DOHH2 (cell line): Measurements from ENCODE around the gene VCL.
A peak's percentile ranks its signal among the peaks of the same experiment; 100 is the strongest.

Experiments
- H3F3A ChIP-seq: fragments of 200-600 bp; sonication (generic), shearing (Covaris generic); 2 replicates; pipeline ENCODE4 v1.6.0; 2016; ENCODE audit warnings: antibody characterized with exemption, mild to moderate bottlenecking; ENCODE audit not compliant: control insufficient read depth, insufficient read depth
- H3K27ac ChIP-seq: fragments of 200-600 bp; sonication (generic); 2 replicates; pipeline ENCODE4 v1.5.1; 2014; ENCODE audit warnings: low read depth, mild to moderate bottlenecking, low read length, moderate library complexity
- H3K27me3 ChIP-seq: fragments of 200-600 bp; sonication (generic); 2 replicates; pipeline ENCODE4 v1.6.1; 2014; ENCODE audit warnings: mild to moderate bottlenecking, low read length, mixed read lengths; ENCODE audit not compliant: control insufficient read depth
- H3K36me3 ChIP-seq: fragments of 200-600 bp; sonication (generic); 2 replicates; pipeline ENCODE4 v1.6.1; 2014; ENCODE audit warnings: mild to moderate bottlenecking, low read length, moderate library complexity, mixed read lengths; ENCODE audit not compliant: control insufficient read depth
- H3K4me1 ChIP-seq: fragments of 200-600 bp; sonication (generic); 2 replicates; pipeline ENCODE4 v1.6.1; 2014; ENCODE audit warnings: mild to moderate bottlenecking, low read length, mixed read lengths; ENCODE audit not compliant: control insufficient read depth
- H3K4me2 ChIP-seq: fragments of 200-600 bp; sonication (generic); 2 replicates; pipeline ENCODE4 v1.6.0; 2014; ENCODE audit warnings: mild to moderate bottlenecking, low read length, moderate library complexity
- H3K4me3 ChIP-seq: fragments of 200-600 bp; sonication (generic); 2 replicates; pipeline ENCODE4 v1.5.1; 2014; ENCODE audit warnings: mild to moderate bottlenecking, low read length, mixed read lengths
- H3K79me2 ChIP-seq: fragments of 200-600 bp; sonication (generic); 2 replicates; pipeline ENCODE4 v1.6.1; 2014; ENCODE audit warnings: mild to moderate bottlenecking, low read length, mixed read lengths; ENCODE audit not compliant: control insufficient read depth
- H3K9me2 ChIP-seq: fragments of 200-600 bp; sonication (generic); replicated peaks from 2 replicates; pipeline ENCODE4 v1.6.1; 2014; ENCODE audit warnings: mild to moderate bottlenecking, low read length, mixed read lengths; ENCODE audit not compliant: control insufficient read depth
- H3K9me3 ChIP-seq: fragments of 200-600 bp; sonication (generic); 2 replicates; pipeline ENCODE4 v1.6.1; 2014; ENCODE audit warnings: antibody characterized with exemption, low read length, mixed read lengths; ENCODE audit not compliant: control insufficient read depth, insufficient read depth
- H4K20me1 ChIP-seq: fragments of 200-600 bp; sonication (generic); 2 replicates; pipeline ENCODE4 v1.6.0; 2014; ENCODE audit warnings: low read depth, mild to moderate bottlenecking, antibody characterized with exemption, low read length, moderate library complexity; ENCODE audit not compliant: control insufficient read depth, insufficient read depth
- CTCF ChIP-seq: fragments of 200-600 bp; sonication (generic); IDR thresholded peaks from one replicate; pipeline ENCODE4 v1.5.1; 2014; ENCODE audit warnings: antibody characterized with exemption, mild to moderate bottlenecking, low read depth, low read length; ENCODE audit not compliant: poor library complexity, severe bottlenecking
- EZH2phosphoT487 ChIP-seq: fragments of 200-600 bp; sonication (generic); IDR thresholded peaks from 2 replicates; pipeline ENCODE4 v1.6.1; 2017; ENCODE audit warnings: borderline replicate concordance, mild to moderate bottlenecking, antibody characterized with exemption, low read length, moderate library complexity, mixed read lengths

The VCL gene

GRCh38 chr10:74000892-74001669 lies 3.2 kb downstream of the VCL start:
- TF ChIP-seq EZH2phosphoT487: no peak
- no peak for TF ChIP-seq CTCF
- peak overlapping the region; percentile 22 for H3K4me3 ChIP-seq
- peaks cover 16% of the 10 kb centered on the region for H3F3A ChIP-seq
- H4K20me1 ChIP-seq: peaks cover 7% of the 10 kb centered on the region; the same call in 1 of the 2 replicates
- no peak overlapping the region for H3K27ac ChIP-seq
- H3K27me3 ChIP-seq: no peaks in the 10 kb centered on the region
- no peaks in the 10 kb centered on the region for H3K9me2 ChIP-seq
- peaks cover 19% of the 10 kb centered on the region for H3K36me3 ChIP-seq
- H3K9me3 ChIP-seq: no peaks in the 10 kb centered on the region
- H3K4me1 ChIP-seq: peaks cover 76% of the 10 kb centered on the region
- H3K79me2 ChIP-seq: peaks cover 77% of the 10 kb centered on the region
- H3K4me2 ChIP-seq: peak overlapping the region; percentile 97

GRCh38 chr10:74006269-74006668 lies 8.4 kb downstream of the VCL start:
- Histone ChIP-seq H3K4me3 (peak overlapping the region; percentile 34), H3K27me3 (no peaks in the 10 kb centered on the region), H4K20me1 (no peaks in the 10 kb centered on the region), H3K27ac (peak overlapping the region; percentile 56), H3K9me2 (no peaks in the 10 kb centered on the region), H3K79me2 (peaks cover 85% of the 10 kb centered on the region), H3F3A (peaks cover 46% of the 10 kb centered on the region), H3K9me3 (no peaks in the 10 kb centered on the region), H3K4me2 (peak overlapping the region; percentile 68), H3K4me1 (peaks cover 97% of the 10 kb centered on the region), H3K36me3 (peaks cover 6% of the 10 kb centered on the region; the same call in 1 of the 2 replicates)
- TF ChIP-seq EZH2phosphoT487 (no peak), CTCF (no peak)

GRCh38 chr10:74008212-74008731 lies 10.4 kb downstream of the VCL start:
- TF ChIP-seq CTCF: no peak
- Histone ChIP-seq H3K4me1 (peaks cover 98% of the 10 kb centered on the region), H3K4me2 (peak overlapping the region; percentile 83), H4K20me1 (no peaks in the 10 kb centered on the region; the same call in 1 of the 2 replicates), H3K4me3 (peak overlapping the region; percentile 64), H3K79me2 (peaks cover 86% of the 10 kb centered on the region), H3K9me2 (no peaks in the 10 kb centered on the region), H3K27ac (peak overlapping the region; percentile 96), H3K9me3 (no peaks in the 10 kb centered on the region), H3K36me3 (peaks cover 4% of the 10 kb centered on the region; the same call in 1 of the 2 replicates), H3K27me3 (no peaks in the 10 kb centered on the region), H3F3A (peaks cover 60% of the 10 kb centered on the region)
